SK-N-SH (cell line): ENCODE results near the gene CLEC10A. TPM values are rescaled to one million over a fixed set of nuclear protein-coding genes. Genes with fewer than 3 reads are reported as not detected.
A peak's percentile ranks its signal among the peaks of the same experiment; 100 is the strongest.

Experiments
- CTCF ChIA-PET: fragments of 300-600, 350-600 bp; formaldehyde crosslinking; extraction: SDS; loops from one replicate; lab custom pipeline; 2021; lab: Yijun Ruan, JAX
- POLR2A ChIA-PET: fragments of 350-600 bp; sonication (Branson Sonifier 250); formaldehyde crosslinking; extraction: SDS; loops from one replicate; lab custom pipeline; 2020; ENCODE audit warnings: antibody characterized with exemption, inconsistent platforms; lab: Yijun Ruan, JAX
- DNase-seq: peaks from one replicate; pipeline ENCODE4 v3.0.0; 2012
- H2AFZ ChIP-seq: fragments of 200-600 bp; sonication (generic); 2 replicates; pipeline ENCODE4 v1.8.1; 2016; ENCODE audit warnings: antibody characterized with exemption, mild to moderate bottlenecking, low read depth
- H3F3A ChIP-seq: fragments of 200-600 bp; sonication (generic); replicated peaks from 2 replicates; pipeline ENCODE3; 2016; ENCODE audit warnings: antibody characterized with exemption, mild to moderate bottlenecking; ENCODE audit not compliant: insufficient read depth
- H3K27ac ChIP-seq, 2 experiments: fragments of 200-500 bp in 1 of 2; fragments of 200-600 bp in 1 of 2; sonication (Bioruptor generic) in 1 of 2; sonication (generic), shearing (Covaris generic) in 1 of 2; 2 replicates each; pipeline versions ENCODE4 v1.5.1 to v1.6.1; 2014 to 2016; ENCODE audit warnings: low read depth in 2 of 2, inconsistent platforms in 1 of 2, low read length in 1 of 2, mild to moderate bottlenecking in 1 of 2, mixed read lengths in 1 of 2
- H3K27me3 ChIP-seq: fragments of 200-600 bp; sonication (generic), shearing (Covaris generic); 2 replicates; pipeline ENCODE4 v1.6.1; 2016; ENCODE audit warnings: mixed run types; ENCODE audit not compliant: insufficient read depth
- H3K36me3 ChIP-seq, 2 experiments: fragments of 200-500 bp in 1 of 2; fragments of 200-600 bp in 1 of 2; sonication (Bioruptor generic) in 1 of 2; sonication (generic) in 1 of 2; replicated peaks in 1 of 2; 2 replicates each; pipeline versions ENCODE3 to v1.5.1; 2014 to 2016; ENCODE audit warnings: low read length in 1 of 2, mild to moderate bottlenecking in 1 of 2; ENCODE audit not compliant: insufficient read depth in 2 of 2, control insufficient read depth in 1 of 2
- H3K4me1 ChIP-seq, 2 experiments: fragments of 200-500 bp in 1 of 2; fragments of 200-600 bp in 1 of 2; sonication (Bioruptor generic) in 1 of 2; sonication (generic), shearing (Covaris generic) in 1 of 2; 2 replicates each; pipeline versions ENCODE4 v1.5.1 to v1.6.1; 2014 to 2016; ENCODE audit warnings: low read depth in 1 of 2, low read length in 1 of 2, mixed run types in 1 of 2; ENCODE audit not compliant: insufficient read depth in 2 of 2, control insufficient read depth in 1 of 2
- H3K4me2 ChIP-seq: fragments of 200-600 bp; sonication (generic), shearing (Covaris generic); 2 replicates; pipeline ENCODE4 v1.6.1; 2017; ENCODE audit warnings: mixed run types
- H3K4me3 ChIP-seq, 2 experiments: fragments of 200-500 bp in 1 of 2; fragments of 200-600 bp in 1 of 2; sonication (Bioruptor generic) in 1 of 2; sonication (generic), shearing (Covaris generic) in 1 of 2; 2 replicates each; pipeline versions ENCODE4 v1.5.1 to v1.8.1; 2014 to 2016; ENCODE audit warnings: low read depth in 2 of 2, inconsistent platforms in 1 of 2, low read length in 1 of 2, mild to moderate bottlenecking in 1 of 2, mixed read lengths in 1 of 2, moderate library complexity in 1 of 2
- H3K79me2 ChIP-seq: fragments of 200-600 bp; sonication (generic); 2 replicates; pipeline ENCODE4 v1.8.1; 2017; ENCODE audit warnings: mild to moderate bottlenecking; ENCODE audit not compliant: insufficient read depth
- H3K9ac ChIP-seq: fragments of 200-600 bp; sonication (generic); 2 replicates; pipeline ENCODE4 v1.6.1; 2017; ENCODE audit warnings: mixed run types
- H3K9me2 ChIP-seq: fragments of 200-600 bp; sonication (generic); 2 replicates; pipeline ENCODE4 v1.6.1; 2017; ENCODE audit warnings: mixed run types
- H3K9me3 ChIP-seq: fragments of 200-600 bp; sonication (generic); 2 replicates; pipeline ENCODE4 v1.6.1; 2017; ENCODE audit warnings: mixed run types, mild to moderate bottlenecking, moderate library complexity
- H4K20me1 ChIP-seq: fragments of 200-600 bp; sonication (generic); 2 replicates; pipeline ENCODE4 v1.6.1; 2017; ENCODE audit warnings: mild to moderate bottlenecking, mixed run types; ENCODE audit not compliant: insufficient read depth
- EZH2phosphoT487 ChIP-seq: fragments of 200-600 bp; sonication (generic); IDR thresholded peaks from 2 replicates; pipeline ENCODE4 v1.6.1; 2017; ENCODE audit warnings: low read depth, mixed run types, mild to moderate bottlenecking, antibody characterized with exemption, moderate library complexity, borderline replicate concordance
- FOSL2 ChIP-seq: IDR thresholded peaks from 2 replicates; pipeline ENCODE4 v1.4.0; 2012; ENCODE audit warnings: low read depth, mild to moderate bottlenecking, moderate library complexity, borderline replicate concordance
- FOXM1 ChIP-seq: IDR thresholded peaks from 2 replicates; pipeline ENCODE4 v1.4.0; 2012; ENCODE audit warnings: low read depth, mild to moderate bottlenecking
- IRF3 ChIP-seq: fragments of 150-350 bp; IDR thresholded peaks from 2 replicates; pipeline ENCODE4 v1.6.1; 2016; ENCODE audit warnings: mild to moderate bottlenecking, low read depth, low read length
- JUND ChIP-seq: IDR thresholded peaks from 2 replicates; pipeline ENCODE4 v1.4.0; 2012
- NRF1 ChIP-seq: IDR thresholded peaks from 2 replicates; pipeline ENCODE4 v1.6.1; 2012; ENCODE audit warnings: low read depth, mild to moderate bottlenecking, low read length
- POLR2AphosphoS5 ChIP-seq: IDR thresholded peaks from 2 replicates; pipeline ENCODE4 v1.6.1; 2012; ENCODE audit warnings: low read depth, low read length
- RCOR1 ChIP-seq: fragments of 150-350 bp; IDR thresholded peaks from 2 replicates; pipeline ENCODE4 v1.6.1; 2017; ENCODE audit warnings: antibody characterized with exemption, low read length
- RXRA ChIP-seq: IDR thresholded peaks from 2 replicates; pipeline ENCODE4 v1.4.0; 2012; ENCODE audit warnings: low read depth, mild to moderate bottlenecking, borderline replicate concordance
- SIN3A ChIP-seq: IDR thresholded peaks from 2 replicates; pipeline ENCODE4 v1.6.1; 2012; ENCODE audit warnings: low read depth, mild to moderate bottlenecking, low read length, moderate library complexity, borderline replicate concordance
- SMC3 ChIP-seq: IDR thresholded peaks from 2 replicates; pipeline ENCODE4 v1.6.1; 2012; ENCODE audit warnings: low read depth, low read length, improper control_type of control experiment
- TAF1 ChIP-seq: IDR thresholded peaks from 2 replicates; pipeline ENCODE4 v1.6.1; 2012; ENCODE audit warnings: low read depth, mild to moderate bottlenecking, low read length, moderate library complexity, borderline replicate concordance
- TEAD4 ChIP-seq: IDR thresholded peaks from 2 replicates; pipeline ENCODE4 v1.4.0; 2012; ENCODE audit warnings: mild to moderate bottlenecking, borderline replicate concordance; ENCODE audit not compliant: insufficient read depth
- USF2 ChIP-seq: fragments of 150-350 bp; IDR thresholded peaks from 2 replicates; pipeline ENCODE4 v1.6.1; 2017; ENCODE audit warnings: antibody characterized with exemption, low read length, low read depth, borderline replicate concordance
- WGBS: methylation state at CpG from one replicate; pipeline ENCODE4 v1.1.6; 2017; ENCODE audit warnings: low lambda C conversion rate; 5-methylcytosine and 5-hydroxymethylcytosine counted together
- polyA plus RNA-seq, 3 experiments: library from polyadenylated mRNA; depleted of rRNA; stranded (reverse); fragments of >200 nt; gene quantifications; 2 replicates each; pipeline ENCODE4 v1.2.3, GENCODE V29; 2012
- TF ChIP-seq, protein P1 (sequence below): IDR thresholded peaks from 2 replicates; pipeline ENCODE4; 2012
- TF ChIP-seq, protein P2 (sequence below): IDR thresholded peaks from 2 replicates; pipeline ENCODE4 v1.6.1; 2012; ENCODE audit warnings: mild to moderate bottlenecking, low read depth, low read length, moderate library complexity
- TF ChIP-seq, protein P3 (sequence below): fragments of 200-600 bp; sonication (generic); IDR thresholded peaks from 2 replicates; pipeline ENCODE4 v1.6.1; 2017; ENCODE audit warnings: antibody characterized with exemption, mild to moderate bottlenecking, moderate library complexity

Gene CLEC10A
- polyA plus RNA-seq, 1 of the 3 experiments (the other 2 are of a cell fraction), result not detected

GRCh38 chr17:7043182-7043496 is 36.9 kb downstream of the CLEC10A start:
- DNase-seq, result peak; percentile 60
- WGBS, result 20% methylated on average over 18 of the region's 21 CpGs
- H3K9me3 ChIP-seq, result no peaks in the 10 kb centered on the region
- ChIA-PET POLR2A (no interaction called here), CTCF (interaction anchor here (1.1 to 20.1 kb wide), 5 partner anchors 9 to 253 kb away, joined by 3 to 502 read pairs (median 7); partner anchors contain the start of gene ASGR1)
- H3K27ac ChIP-seq, result no peak overlapping the region
- H3K27me3 ChIP-seq, result peaks cover 27% of the 10 kb centered on the region; the same call in 1 of the 2 replicates
- H2AFZ ChIP-seq, result peak overlapping the region; percentile 63; the same call in 1 of the 2 replicates
- peak overlapping the region; percentile 78 for H3K4me2 ChIP-seq
- peaks cover 0 to 22% of the 10 kb centered on the region in 2 experiments; a peak in 1 of 4 replicates for H3K4me1 ChIP-seq
- no peaks in the 10 kb centered on the region for H4K20me1 ChIP-seq
- H3K79me2 ChIP-seq, result no peaks in the 10 kb centered on the region
- H3K9ac ChIP-seq, result no peak overlapping the region
- peak overlapping the region; percentile 40 to 51; a peak in 3 of 4 replicates for H3K4me3 ChIP-seq
- peaks cover 6% of the 10 kb centered on the region for H3F3A ChIP-seq
- TF ChIP-seq IRF3 (no peak), FOXM1 (no peak), USF2 (no peak), SMC3 (no peak), EZH2phosphoT487 (no peak), NRF1 (no peak), FOSL2 (no peak), POLR2AphosphoS5 (no peak), TAF1 (no peak), JUND (no peak), SIN3A (no peak), RXRA (no peak), TEAD4 (no peak), RCOR1 (no peak)
- TF ChIP-seq, protein P1, sequence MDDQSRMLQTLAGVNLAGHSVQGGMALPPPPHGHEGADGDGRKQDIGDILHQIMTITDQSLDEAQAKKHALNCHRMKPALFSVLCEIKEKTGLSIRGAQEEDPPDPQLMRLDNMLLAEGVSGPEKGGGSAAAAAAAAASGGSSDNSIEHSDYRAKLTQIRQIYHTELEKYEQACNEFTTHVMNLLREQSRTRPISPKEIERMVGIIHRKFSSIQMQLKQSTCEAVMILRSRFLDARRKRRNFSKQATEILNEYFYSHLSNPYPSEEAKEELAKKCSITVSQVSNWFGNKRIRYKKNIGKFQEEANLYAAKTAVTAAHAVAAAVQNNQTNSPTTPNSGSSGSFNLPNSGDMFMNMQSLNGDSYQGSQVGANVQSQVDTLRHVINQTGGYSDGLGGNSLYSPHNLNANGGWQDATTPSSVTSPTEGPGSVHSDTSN, result no peak
- TF ChIP-seq, protein P2, sequence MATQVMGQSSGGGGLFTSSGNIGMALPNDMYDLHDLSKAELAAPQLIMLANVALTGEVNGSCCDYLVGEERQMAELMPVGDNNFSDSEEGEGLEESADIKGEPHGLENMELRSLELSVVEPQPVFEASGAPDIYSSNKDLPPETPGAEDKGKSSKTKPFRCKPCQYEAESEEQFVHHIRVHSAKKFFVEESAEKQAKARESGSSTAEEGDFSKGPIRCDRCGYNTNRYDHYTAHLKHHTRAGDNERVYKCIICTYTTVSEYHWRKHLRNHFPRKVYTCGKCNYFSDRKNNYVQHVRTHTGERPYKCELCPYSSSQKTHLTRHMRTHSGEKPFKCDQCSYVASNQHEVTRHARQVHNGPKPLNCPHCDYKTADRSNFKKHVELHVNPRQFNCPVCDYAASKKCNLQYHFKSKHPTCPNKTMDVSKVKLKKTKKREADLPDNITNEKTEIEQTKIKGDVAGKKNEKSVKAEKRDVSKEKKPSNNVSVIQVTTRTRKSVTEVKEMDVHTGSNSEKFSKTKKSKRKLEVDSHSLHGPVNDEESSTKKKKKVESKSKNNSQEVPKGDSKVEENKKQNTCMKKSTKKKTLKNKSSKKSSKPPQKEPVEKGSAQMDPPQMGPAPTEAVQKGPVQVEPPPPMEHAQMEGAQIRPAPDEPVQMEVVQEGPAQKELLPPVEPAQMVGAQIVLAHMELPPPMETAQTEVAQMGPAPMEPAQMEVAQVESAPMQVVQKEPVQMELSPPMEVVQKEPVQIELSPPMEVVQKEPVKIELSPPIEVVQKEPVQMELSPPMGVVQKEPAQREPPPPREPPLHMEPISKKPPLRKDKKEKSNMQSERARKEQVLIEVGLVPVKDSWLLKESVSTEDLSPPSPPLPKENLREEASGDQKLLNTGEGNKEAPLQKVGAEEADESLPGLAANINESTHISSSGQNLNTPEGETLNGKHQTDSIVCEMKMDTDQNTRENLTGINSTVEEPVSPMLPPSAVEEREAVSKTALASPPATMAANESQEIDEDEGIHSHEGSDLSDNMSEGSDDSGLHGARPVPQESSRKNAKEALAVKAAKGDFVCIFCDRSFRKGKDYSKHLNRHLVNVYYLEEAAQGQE, result no peak
- TF ChIP-seq, protein P3, sequence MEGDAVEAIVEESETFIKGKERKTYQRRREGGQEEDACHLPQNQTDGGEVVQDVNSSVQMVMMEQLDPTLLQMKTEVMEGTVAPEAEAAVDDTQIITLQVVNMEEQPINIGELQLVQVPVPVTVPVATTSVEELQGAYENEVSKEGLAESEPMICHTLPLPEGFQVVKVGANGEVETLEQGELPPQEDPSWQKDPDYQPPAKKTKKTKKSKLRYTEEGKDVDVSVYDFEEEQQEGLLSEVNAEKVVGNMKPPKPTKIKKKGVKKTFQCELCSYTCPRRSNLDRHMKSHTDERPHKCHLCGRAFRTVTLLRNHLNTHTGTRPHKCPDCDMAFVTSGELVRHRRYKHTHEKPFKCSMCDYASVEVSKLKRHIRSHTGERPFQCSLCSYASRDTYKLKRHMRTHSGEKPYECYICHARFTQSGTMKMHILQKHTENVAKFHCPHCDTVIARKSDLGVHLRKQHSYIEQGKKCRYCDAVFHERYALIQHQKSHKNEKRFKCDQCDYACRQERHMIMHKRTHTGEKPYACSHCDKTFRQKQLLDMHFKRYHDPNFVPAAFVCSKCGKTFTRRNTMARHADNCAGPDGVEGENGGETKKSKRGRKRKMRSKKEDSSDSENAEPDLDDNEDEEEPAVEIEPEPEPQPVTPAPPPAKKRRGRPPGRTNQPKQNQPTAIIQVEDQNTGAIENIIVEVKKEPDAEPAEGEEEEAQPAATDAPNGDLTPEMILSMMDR, result no peak
- no peaks in the 10 kb centered on the region for H3K36me3 ChIP-seq
- H3K9me2 ChIP-seq, result no peaks in the 10 kb centered on the region
